Retinal pigment epithelial cell (primary cell): ENCODE measurements around the gene NPIPA1.
"Not testable (repeated sequence)": the region's sequence is repeated elsewhere in the genome, so short reads cannot be mapped to it uniquely, and the experiment has no call there.

ENCODE experiments used
- DNase-seq: peaks from one replicate; pipeline ENCODE4 v3.0.0-alpha.2; 2010; ENCODE audit warnings: low read depth
- H3K4me3 ChIP-seq: 2 replicates; pipeline ENCODE4 v1.5.1; 2011; ENCODE audit warnings: mild to moderate bottlenecking, low read length, control low read depth, moderate library complexity

NPIPA1 gene

GRCh38 chr16:14937143-14937542 is at the start of gene NPIPA1:
Gene NPIPA1 (plus strand): TSS chr16:14937443. CDS start chr16:14937443, 0 bp downstream.
- DNase-seq, H3K4me3 ChIP-seq: not testable (repeated sequence)

DNA sequence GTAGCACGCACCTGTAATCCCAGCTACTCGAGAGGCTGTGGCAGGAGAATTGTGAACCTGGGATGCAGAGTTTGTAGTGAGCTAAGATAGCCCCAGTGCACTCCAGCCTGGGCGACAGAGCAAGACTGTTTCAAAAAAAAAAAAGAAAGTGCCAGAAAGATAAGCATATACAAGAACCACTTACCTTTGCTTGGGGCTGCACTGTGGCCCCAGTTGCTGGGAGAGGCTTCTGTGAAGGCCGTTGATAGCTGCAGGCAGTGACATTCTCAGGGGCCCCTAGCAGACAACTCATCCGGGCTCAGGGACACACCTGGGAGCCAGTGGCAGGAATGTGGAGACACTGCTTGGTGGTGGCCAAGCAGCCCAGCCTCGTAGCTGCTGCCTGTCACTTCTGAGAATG is 45.1 kb upstream of the NPIPA1 start:
- not testable (repeated sequence) for H3K4me3 ChIP-seq, DNase-seq

GRCh38 chr16:14895382-14895781 is 41.9 kb upstream of the NPIPA1 start:
- DNase-seq, H3K4me3 ChIP-seq: not testable (repeated sequence)

- H3K4me3 ChIP-seq, DNase-seq: not testable (repeated sequence)
These were observed 41.2 kb upstream of the NPIPA1 start for GRCh38 chr16:14896023-14896422.

- not testable (repeated sequence) for H3K4me3 ChIP-seq, DNase-seq
These were observed 40.1 kb upstream of the NPIPA1 start for GRCh38 chr16:14897006-14897664.

GRCh38 chr16:14898162-14898561 is 39.1 kb upstream of the NPIPA1 start:
- not testable (repeated sequence) for DNase-seq, H3K4me3 ChIP-seq

GRCh38 chr16:14903191-14903957 is 33.9 kb upstream of the NPIPA1 start:
- not testable (repeated sequence) for H3K4me3 ChIP-seq, DNase-seq

GRCh38 chr16:14909744-14910143 is 27.5 kb upstream of the NPIPA1 start:
- DNase-seq, H3K4me3 ChIP-seq: not testable (repeated sequence)

DNA sequence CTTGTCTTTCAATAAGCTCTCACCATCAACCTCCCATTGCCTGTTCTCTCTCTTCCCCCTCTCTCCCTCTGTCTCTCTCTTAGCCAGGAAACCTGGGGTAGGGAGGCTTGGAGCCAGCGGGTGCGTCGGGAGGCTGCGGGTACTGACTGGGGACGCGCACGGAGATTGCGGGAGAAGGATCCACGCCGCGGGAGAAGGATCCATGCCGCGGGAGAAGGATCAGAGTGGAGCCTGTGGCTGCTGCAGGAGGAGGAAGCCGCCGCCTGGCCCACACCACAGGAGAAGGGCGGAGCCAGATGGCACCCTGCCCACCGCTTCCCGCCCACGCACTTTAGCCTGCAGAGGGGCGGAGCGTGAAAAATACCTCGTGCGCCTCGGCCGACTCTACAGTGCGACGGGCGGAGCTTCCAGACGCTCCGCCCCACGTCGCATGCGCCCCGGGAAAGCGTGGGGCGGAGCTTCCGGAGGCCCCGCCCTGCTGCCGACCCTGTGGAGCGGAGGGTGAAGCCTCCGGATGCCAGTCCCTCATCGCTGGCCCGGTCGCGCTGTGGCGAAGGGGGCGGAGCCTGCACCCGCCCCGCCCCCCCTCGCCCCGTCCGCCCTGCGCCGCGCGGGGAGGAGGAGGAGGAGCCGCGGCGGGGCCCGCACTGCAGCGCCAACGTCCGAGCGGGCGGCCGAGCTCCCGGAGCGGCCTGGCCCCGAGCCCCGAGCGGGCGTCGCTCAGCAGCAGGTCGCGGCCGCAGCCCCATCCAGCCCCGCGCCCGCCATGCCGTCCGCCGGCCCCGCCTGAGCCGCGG is 26.2 kb upstream of the NPIPA1 start:
- DNase-seq, H3K4me3 ChIP-seq: not testable (repeated sequence)

GRCh38 chr16:14911954-14912353 is 25.3 kb upstream of the NPIPA1 start:
- peak overlapping the region; percentile 31 for H3K4me3 ChIP-seq
- DNase-seq, result not testable (repeated sequence)

- H3K4me3 ChIP-seq, DNase-seq: not testable (repeated sequence)
These were observed 24.7 kb upstream of the NPIPA1 start for GRCh38 chr16:14912588-14912987.

DNA sequence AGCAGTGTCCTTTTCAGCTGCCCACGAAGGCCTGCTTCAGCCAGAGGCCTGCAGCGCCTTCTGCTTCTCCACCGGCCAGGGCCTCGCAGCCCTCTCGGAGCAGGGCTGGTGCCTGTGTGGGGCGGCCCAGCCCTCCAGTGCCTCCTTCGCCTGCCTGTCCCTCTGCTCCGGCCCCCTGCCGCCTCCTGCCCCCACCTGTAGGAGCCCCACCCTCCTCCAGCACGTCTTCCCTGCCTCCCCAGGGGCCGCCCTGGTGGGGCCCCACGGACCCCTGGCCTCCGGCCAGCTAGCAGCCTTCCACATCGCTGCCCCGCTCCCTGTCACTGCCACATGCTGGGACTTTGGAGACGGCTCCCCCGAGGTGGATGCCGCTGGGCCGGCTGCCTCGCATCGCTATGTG is 18.7 kb upstream of the NPIPA1 start:
- DNase-seq, H3K4me3 ChIP-seq: not testable (repeated sequence)

DNA sequence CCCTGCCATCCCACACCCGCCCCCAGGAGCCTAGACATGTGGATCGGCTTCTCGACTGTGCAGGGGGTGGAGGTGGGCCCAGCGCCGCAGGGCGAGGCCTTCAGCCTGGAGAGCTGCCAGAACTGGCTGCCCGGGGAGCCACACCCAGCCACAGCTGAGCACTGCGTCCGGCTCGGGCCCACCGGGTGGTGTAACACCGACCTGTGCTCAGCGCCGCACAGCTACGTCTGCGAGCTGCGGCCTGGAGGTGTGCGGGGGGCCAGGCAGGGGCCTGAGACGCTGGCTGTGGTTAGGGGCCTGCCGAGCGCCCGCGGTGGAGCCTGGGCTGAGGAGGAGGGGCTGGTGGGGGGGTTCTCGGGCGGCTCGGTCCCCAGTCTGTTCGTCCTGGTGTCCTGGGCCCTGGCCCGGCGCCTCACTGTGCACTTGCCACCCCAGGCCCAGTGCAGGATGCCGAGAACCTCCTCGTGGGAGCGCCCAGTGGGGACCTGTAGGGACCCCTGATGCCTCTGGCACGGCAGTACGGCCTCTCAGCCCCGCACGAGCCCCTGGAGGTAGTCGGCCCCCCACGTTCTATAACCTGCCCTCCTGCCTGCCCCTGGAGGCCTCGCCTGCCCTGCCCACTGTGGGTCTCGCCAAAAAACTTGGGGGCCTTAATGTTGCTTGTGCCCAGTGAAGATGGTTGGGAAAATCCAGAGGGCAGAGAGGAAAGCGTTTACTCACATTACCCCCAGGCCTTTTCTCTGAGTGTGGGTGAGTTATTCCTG is 17.2 kb upstream of the NPIPA1 start:
- H3K4me3 ChIP-seq, DNase-seq: not testable (repeated sequence)

DNA sequence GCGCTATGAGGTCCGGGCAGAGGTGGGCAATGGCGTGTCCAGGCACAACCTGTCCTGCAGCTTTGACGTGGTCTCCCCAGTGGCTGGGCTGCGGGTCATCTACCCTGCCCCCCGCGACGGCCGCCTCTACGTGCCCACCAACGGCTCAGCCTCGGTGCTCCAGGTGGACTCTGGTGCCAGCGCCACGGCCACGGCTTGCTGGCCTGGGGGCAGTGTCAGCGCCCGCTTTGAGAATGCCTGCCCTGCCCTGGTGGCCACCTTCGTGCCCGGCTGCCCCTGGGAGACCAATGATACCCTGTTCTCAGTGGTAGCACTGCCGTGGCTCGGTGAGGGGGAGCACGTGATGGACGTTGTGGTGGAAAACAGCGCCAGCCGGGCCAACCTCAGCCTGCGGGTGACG is 15.0 kb upstream of the NPIPA1 start:
- not testable (repeated sequence) for DNase-seq, H3K4me3 ChIP-seq

DNA sequence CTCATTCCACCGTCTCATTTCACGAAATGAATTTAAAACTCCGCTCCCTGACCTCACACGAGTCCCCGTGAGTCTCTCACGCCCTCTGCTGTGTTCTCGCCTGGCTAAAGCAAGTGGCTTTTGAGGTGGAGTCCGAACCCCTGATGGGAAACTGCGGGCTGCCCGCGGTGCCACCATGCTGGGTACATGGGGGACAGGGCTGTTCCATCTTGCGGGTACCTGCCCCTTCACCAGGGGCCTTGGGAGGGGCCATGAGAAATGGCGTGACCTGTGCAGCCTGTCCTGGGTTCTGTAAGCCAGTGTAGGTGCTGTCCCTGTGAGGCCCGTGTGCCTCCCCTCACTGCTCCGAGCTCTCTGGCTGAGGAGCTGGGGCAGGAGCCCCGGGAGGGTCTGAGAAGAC is 14.3 kb upstream of the NPIPA1 start:
- H3K4me3 ChIP-seq, DNase-seq: not testable (repeated sequence)

GRCh38 chr16:14923394-14924088 is 13.7 kb upstream of the NPIPA1 start:
- not testable (repeated sequence) for H3K4me3 ChIP-seq, DNase-seq

DNA sequence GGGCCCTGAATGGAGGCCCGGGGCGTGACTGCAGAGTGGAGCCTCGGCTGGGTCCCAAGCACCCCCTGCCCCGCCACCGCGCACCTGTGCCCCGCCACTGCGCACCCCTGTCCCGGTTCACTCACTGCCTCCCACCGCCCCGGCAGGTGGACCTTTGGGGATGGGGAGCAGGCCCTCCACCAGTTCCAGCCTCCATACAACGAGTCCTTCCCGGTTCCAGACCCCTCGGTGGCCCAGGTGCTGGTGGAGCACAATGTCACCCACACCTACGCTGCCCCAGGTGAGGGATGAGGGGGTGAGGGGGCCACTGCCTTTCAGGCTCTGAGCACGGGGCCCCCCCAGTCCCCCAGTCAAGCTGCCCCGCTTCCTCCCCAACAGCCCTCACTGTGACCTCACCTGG is 12.9 kb upstream of the NPIPA1 start:
- H3K4me3 ChIP-seq, DNase-seq: not testable (repeated sequence)

GRCh38 chr16:14924982-14925381 is 12.3 kb upstream of the NPIPA1 start:
- not testable (repeated sequence) for DNase-seq, H3K4me3 ChIP-seq
